ENCODE results near the gene RAB15.

- no peak for TF ChIP-seq TAF1 (IDR thresholded peaks at IDR 0.05; ENCODE audit: borderline replicate concordance, insufficient read depth, low read length)
- TF ChIP-seq REST (IDR thresholded peaks at IDR 0.05; ENCODE audit: insufficient read depth in 1 of 2, low read depth in 2 of 2, low read length in 2 of 2), result no peak
- TF ChIP-seq POLR2AphosphoS5 (IDR thresholded peaks at IDR 0.05; ENCODE audit: low read depth, low read length), result no peak
Measured at GRCh38 chr14:64968167-64968566, 4.0 kb downstream of the RAB15 start.
